ENCODE data around the gene SLC29A3. TPM values are rescaled to one million over a fixed set of nuclear protein-coding genes. Genes with fewer than 3 reads are reported as not detected.

SLC29A3 gene
- total and polyA plus RNA-seq, 10 of the 15 experiments (the other 5 are each of a cell fraction or from before 2014, with no cell fraction given) = 1.5 to 4.0 (median 2.7) TPM

- Histone ChIP-seq H3K4me3 (no peak overlapping the region), H3K79me2 (ENCODE audit: control insufficient read depth, insufficient read depth, low read length) (no peaks in the 10 kb centered on the region), H3K9ac (ENCODE audit: control insufficient read depth, insufficient read depth, low read length) (no peak overlapping the region), H3K27ac (ENCODE audit: control insufficient read depth, insufficient read depth) (no peak overlapping the region), H3K9me3 (replicated peaks; ENCODE audit: control insufficient read depth, insufficient read depth, low read length) (no peaks in the 10 kb centered on the region), H3K36me3 (ENCODE audit: control insufficient read depth in 2 of 2, insufficient read depth in 2 of 2, low read length in 1 of 2) (no peaks in the 10 kb centered on the region), H3K4me1 (ENCODE audit: control insufficient read depth, insufficient read depth, low read length) (peaks cover 8% of the 10 kb centered on the region), H4K20me1 (ENCODE audit: control insufficient read depth, insufficient read depth) (no peaks in the 10 kb centered on the region), H3K4me2 (ENCODE audit: control insufficient read depth, insufficient read depth) (no peak overlapping the region), H3K27me3 (replicated peaks in 1 of 2; ENCODE audit: control insufficient read depth in 2 of 2, insufficient read depth in 2 of 2, low read length in 1 of 2) (no peaks in the 10 kb centered on the region), H2AFZ (ENCODE audit: control insufficient read depth, low read depth, low read length) (no peak overlapping the region)
- ChIA-PET POLR2A (interaction anchor here (0.6 kb wide), 1 partner anchor 106 kb away, joined by 3 read pairs; no protein-coding TSS in a partner anchor), CTCF (interaction anchor here (0.7 to 11.1 kb wide), 21 partner anchors 18 to 580 kb away, joined by 3 to 359 read pairs (median 4); no protein-coding TSS in a partner anchor), RAD21 (ENCODE audit: unreplicated experiment) (interaction anchor here (0.5 to 5.1 kb wide), 11 partner anchors 56 to 392 kb away, joined by 3 to 28 read pairs (median 7); no protein-coding TSS in a partner anchor), SMC1A (ENCODE audit: uncharacterized antibody, unreplicated experiment) (interaction anchor here (0.7 to 14.0 kb wide), 7 partner anchors 36 to 579 kb away, joined by 3 to 249 read pairs (median 3); no protein-coding TSS in a partner anchor)
- intact Hi-C loops (cut with micrococcal nuclease; ENCODE audit: unreplicated experiment) (loop anchor here (5.0 to 10.0 kb wide), 2 partner anchors 169 to 581 kb away; no protein-coding TSS in a partner anchor), in situ Hi-C loops (cut with MboI) (loop anchor here (10.0 kb wide), 1 partner anchor 579 kb away; no protein-coding TSS in a partner anchor)
- TF ChIP-seq MTA3 (IDR thresholded peaks at IDR 0.05; ENCODE audit: borderline replicate concordance, low read length) = no peak
- TF ChIP-seq RELB (IDR thresholded peaks at IDR 0.05; ENCODE audit: low read depth) = no peak
- whole genome bisulfite sequencing (ENCODE audit: insufficient coverage, insufficient replicate concordance, low lambda C conversion rate, missing lambda C conversion rate) = 32% methylated on average over 2 of the region's 3 CpGs
- ATAC-seq = no peak
- no TSS peak for BruUV-seq (replicated peaks)
- no peak for DNase-seq (ENCODE audit: low read depth, low spot score)
- peak; percentile 13 for FAIRE-seq
Measured at GRCh38 chr10:71316056-71316785, 2.8 kb upstream of the SLC29A3 start.

Measured in GM12878 (cell line).